Measurements from ENCODE around the gene CLCN3. TPM values are rescaled to one million over a fixed set of nuclear protein-coding genes. Genes with fewer than 3 reads are reported as not detected.

CLCN3 gene
- total and polyA plus RNA-seq, 2 experiments from 2014 or later: 10.9 to 22.9 TPM

- Histone ChIP-seq H3K27ac (ENCODE audit: low read depth) (no peak overlapping the region), H3K4me1 (ENCODE audit: insufficient read depth) (no peaks in the 10 kb centered on the region), H4K20me1 (replicated peaks; ENCODE audit: insufficient read depth) (no peaks in the 10 kb centered on the region), H2AFZ (no peak overlapping the region), H3K36me3 (ENCODE audit: insufficient read depth) (no peaks in the 10 kb centered on the region), H3K79me2 (replicated peaks; ENCODE audit: insufficient read depth) (no peaks in the 10 kb centered on the region), H3F3A (replicated peaks; ENCODE audit: low read depth) (no peaks in the 10 kb centered on the region), H3K27me3 (ENCODE audit: insufficient read depth) (no peaks in the 10 kb centered on the region), H3K4me2 (no peak overlapping the region), H3K9me2 (ENCODE audit: insufficient read depth) (no peaks in the 10 kb centered on the region), H3K4me3 (no peak overlapping the region)
- ATAC-seq: no peak
- Mint-ChIP-seq H3K36me3 (ENCODE audit: low read depth) (peaks cover 3% of the 10 kb centered on the region; the same call in 2 of the 3 replicates), H3K9me3 (no peaks in the 10 kb centered on the region), H3K27me3 (ENCODE audit: insufficient read depth, low read depth, poor library complexity) (no peaks in the 10 kb centered on the region), H3K27ac (no peak overlapping the region), H3K4me1 (no peaks in the 10 kb centered on the region), H3K4me3 (no peak overlapping the region)
- no peak for DNase-seq (ENCODE audit: low spot score)
- TF ChIP-seq JUNB (IDR thresholded peaks at IDR 0.05; ENCODE audit: unreplicated experiment) (no peak), REST (IDR thresholded peaks at IDR 0.05; ENCODE audit: unreplicated experiment) (no peak), POLR2AphosphoS5 (IDR thresholded peaks at IDR 0.05; ENCODE audit: low read depth) (no peak)
Observed at GRCh38 chr4:169744601-169745000, 124.2 kb downstream of the CLCN3 start.

GRCh38 chr4:169745291-169745690, 124.9 kb downstream of the CLCN3 start:
- DNase-seq (ENCODE audit: low spot score): no peak
- H3K4me1 ChIP-seq (ENCODE audit: insufficient read depth): no peaks in the 10 kb centered on the region
- H4K20me1 ChIP-seq (replicated peaks; ENCODE audit: insufficient read depth): no peaks in the 10 kb centered on the region
- H3K27ac ChIP-seq (ENCODE audit: low read depth): no peak overlapping the region
- H3F3A ChIP-seq (replicated peaks; ENCODE audit: low read depth): no peaks in the 10 kb centered on the region
- no peak for TF ChIP-seq ZNF462 (CRISPR knock-in tag; IDR thresholded peaks at IDR 0.05)
- TF ChIP-seq POLR2AphosphoS5 (IDR thresholded peaks at IDR 0.05; ENCODE audit: low read depth): no peak
- TF ChIP-seq CREB1 (CRISPR knock-in tag; IDR thresholded peaks at IDR 0.05; ENCODE audit: low read depth): no peak
- no peak overlapping the region for H3K4me3 ChIP-seq
- no peak overlapping the region for H3K4me2 ChIP-seq
- Mint-ChIP-seq H3K27me3 (ENCODE audit: insufficient read depth, low read depth, poor library complexity) (no peaks in the 10 kb centered on the region), H3K4me3 (no peak overlapping the region), H3K4me1 (no peaks in the 10 kb centered on the region), H3K36me3 (ENCODE audit: low read depth) (no peaks in the 10 kb centered on the region), H3K9me3 (no peaks in the 10 kb centered on the region), H3K27ac (no peak overlapping the region)
- H3K27me3 ChIP-seq (ENCODE audit: insufficient read depth): no peaks in the 10 kb centered on the region
- no peak for ATAC-seq
- H3K79me2 ChIP-seq (replicated peaks; ENCODE audit: insufficient read depth): no peaks in the 10 kb centered on the region
- H3K36me3 ChIP-seq (ENCODE audit: insufficient read depth): no peaks in the 10 kb centered on the region
- H2AFZ ChIP-seq: no peak overlapping the region
- H3K9me2 ChIP-seq (ENCODE audit: insufficient read depth): no peaks in the 10 kb centered on the region

Measured in GM23338 (cell line).